H4 (cell line): ENCODE data around the gene TIMM44. TPM values are rescaled to one million over a fixed set of nuclear protein-coding genes. Genes with fewer than 3 reads are reported as not detected.
"Not testable (repeated sequence)": the region's sequence is repeated elsewhere in the genome, so short reads cannot be mapped to it uniquely, and the experiment has no call there.

Source experiments
- DNase-seq: peaks from one replicate; pipeline ENCODE4 v3.0.0-alpha.2; 2015; ENCODE audit warnings: low spot score
- total RNA-seq: library from RNA; depleted of rRNA; stranded (reverse); fragments of >200 nt; shearing (Covaris generic); gene quantifications from 2 replicates; pipeline ENCODE4 v1.2.3, GENCODE V29; 2014

Gene TIMM44
- total RNA-seq, 1 experiment from 2014 or later = 64.9 TPM

DNA sequence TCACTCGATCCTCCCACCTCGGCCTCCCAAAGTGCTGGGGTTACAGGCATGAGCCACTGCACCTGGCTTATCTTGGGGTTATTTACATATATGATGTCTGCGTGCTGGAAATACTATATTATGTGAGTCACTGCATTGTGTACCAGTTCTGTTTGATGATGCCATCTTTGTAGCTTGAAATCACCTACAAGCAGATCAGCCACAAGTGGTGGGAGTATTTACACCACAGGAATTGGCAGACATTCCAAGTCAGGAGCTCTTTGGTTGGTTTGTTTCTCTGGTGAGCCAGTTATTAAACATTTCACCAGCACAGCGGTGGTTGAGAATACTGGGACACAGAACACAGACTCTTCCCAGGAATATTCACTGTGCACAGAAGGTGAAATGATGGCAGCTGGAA is 4.5 kb upstream of the TIMM44 start:
- DNase-seq = peak; percentile 55

DNA sequence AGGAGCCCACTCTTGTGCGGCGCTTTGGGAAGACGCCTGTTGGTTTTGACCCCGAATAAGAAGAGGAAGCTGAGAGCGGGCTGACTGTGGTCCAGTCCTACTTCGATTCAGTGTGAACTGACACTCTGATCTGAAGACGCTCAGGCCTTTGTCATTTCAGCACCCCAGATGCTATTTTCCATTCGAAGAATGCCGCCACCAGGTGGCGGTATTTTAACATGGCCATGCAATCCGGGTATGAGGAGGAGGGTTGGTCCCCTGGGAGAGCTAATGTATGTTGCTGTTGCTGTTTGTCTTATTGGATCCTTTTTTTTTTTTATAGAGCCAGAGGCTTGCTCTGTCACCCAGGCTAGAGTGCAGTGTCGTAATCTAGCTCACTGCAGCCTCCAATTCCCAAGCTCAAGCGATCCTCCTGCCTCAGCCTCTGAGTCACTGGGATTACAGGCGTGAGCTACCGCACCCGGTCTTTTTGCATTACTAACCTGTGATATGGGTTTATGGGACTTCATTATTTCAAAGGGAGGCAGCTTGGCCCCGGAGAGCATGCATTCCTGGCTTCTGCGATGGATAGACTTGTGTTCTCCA is 803 bp upstream of the TIMM44 start:
- peak; percentile 90 for DNase-seq

- no peak for DNase-seq
These were observed 454 bp downstream of the TIMM44 start for GRCh38 chr19:7942981-7943443.

DNA sequence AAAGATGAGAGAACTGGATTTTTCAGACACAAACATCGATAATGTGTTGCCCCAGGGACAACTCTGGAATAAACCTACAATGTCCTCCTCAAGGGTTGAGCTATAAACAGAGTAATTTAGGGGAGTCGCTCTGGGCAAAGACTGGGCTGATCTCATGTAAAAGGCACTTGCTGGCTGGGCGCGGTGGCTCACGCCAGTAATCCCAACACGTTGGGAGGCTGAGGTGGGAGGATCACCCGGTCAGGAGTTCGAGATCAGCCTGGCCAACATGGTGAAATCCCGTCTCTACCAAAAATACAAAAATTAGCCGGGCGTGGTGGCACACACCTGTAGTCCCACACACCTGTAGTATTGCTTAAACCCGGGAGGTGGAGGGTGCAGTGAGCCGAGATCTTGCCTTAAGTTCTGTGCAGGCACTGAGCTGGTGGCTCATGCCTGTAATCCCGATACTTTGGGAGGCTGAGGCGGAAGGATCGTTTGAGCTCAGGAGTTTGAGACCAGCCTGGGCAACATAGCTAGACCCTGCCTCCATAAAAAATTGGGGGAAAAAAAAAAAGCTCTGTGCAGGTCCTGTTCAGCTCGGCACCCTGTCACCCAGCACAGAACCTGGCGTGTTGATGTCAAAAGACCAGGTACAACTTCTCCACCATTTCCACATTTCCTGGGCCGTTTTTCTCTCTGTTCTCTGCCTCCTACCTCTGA is 1.4 kb downstream of the TIMM44 start:
- no peak for DNase-seq

- DNase-seq = no peak
These were observed 2.6 kb downstream of the TIMM44 start for GRCh38 chr19:7940841-7941240.

DNA sequence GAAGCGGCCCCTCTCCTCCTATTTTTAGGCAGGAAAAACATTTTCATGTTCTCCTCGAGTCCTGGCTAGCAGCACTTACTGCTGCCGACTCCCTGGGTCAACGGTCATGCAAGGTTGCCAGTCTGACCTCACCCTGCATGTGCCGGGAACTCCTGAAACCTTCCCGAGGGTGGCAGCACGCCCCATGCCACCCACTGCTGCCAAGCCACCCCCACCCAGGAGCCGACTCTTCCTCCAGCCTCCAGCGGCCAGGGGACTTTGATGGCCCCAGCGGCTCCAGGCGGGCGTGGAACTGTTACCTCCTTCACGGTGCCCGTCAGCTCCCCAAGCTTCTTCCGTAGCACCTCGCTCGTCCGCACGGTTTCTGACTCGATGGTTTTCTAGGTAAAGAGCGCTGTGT is 8.7 kb downstream of the TIMM44 start:
- no peak for DNase-seq

- no peak for DNase-seq
These were observed 9.4 kb downstream of the TIMM44 start for GRCh38 chr19:7933828-7934725.

DNA sequence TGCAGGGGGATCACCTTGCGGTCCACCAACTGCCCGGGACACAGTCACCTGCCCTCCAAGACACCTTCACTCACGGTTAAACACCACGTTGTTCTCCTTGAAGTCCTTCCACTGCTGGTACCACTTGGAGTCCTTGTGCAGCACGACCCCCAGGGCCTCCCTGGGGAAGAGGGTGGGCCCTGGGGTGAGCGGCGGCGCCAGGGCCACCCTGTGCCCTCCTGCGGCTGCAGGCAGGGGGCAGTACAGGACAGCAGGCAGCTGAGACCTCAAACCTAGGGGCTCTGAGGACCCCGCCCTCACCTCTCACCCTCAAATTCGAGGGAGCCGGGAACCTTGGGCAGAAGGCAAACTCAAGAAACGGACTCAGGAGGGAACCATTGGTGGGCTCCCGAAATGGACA is 10.1 kb downstream of the TIMM44 start:
- no peak for DNase-seq

- DNase-seq = no peak
These were observed 10.6 kb downstream of the TIMM44 start for GRCh38 chr19:7932930-7933300.

GRCh38 chr19:7932276-7932929 is 11.1 kb downstream of the TIMM44 start:
- DNase-seq = no peak

GRCh38 chr19:7931221-7932061 is 12.0 kb downstream of the TIMM44 start:
- DNase-seq = no peak

- no peak for DNase-seq
These were observed 12.7 kb downstream of the TIMM44 start for GRCh38 chr19:7930765-7931164.

GRCh38 chr19:7930030-7930429 is 13.4 kb downstream of the TIMM44 start:
- DNase-seq = not testable (repeated sequence)

GRCh38 chr19:7928741-7929701 is 14.4 kb downstream of the TIMM44 start:
- DNase-seq = peak; percentile 69

DNA sequence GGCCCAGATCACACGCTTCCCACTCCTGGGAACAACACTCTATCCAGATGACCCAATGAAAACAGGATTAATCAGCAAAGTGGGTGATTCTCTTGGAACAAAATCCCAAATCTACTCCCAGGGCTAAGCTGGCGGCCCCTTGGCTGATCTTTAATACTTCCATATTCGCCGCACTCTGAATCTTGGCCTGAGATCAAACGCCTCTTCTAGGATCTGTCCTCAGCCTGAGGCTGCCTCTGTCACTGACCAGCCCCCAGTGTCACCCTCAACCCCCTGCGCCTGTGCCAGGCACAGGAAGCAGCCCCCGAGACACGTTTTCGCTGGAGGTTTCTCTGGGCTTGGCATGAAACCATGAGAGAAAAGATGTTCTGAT is 15.1 kb downstream of the TIMM44 start:
- DNase-seq = no peak

GRCh38 chr19:7927605-7928333 is 15.7 kb downstream of the TIMM44 start:
- no peak for DNase-seq

DNA sequence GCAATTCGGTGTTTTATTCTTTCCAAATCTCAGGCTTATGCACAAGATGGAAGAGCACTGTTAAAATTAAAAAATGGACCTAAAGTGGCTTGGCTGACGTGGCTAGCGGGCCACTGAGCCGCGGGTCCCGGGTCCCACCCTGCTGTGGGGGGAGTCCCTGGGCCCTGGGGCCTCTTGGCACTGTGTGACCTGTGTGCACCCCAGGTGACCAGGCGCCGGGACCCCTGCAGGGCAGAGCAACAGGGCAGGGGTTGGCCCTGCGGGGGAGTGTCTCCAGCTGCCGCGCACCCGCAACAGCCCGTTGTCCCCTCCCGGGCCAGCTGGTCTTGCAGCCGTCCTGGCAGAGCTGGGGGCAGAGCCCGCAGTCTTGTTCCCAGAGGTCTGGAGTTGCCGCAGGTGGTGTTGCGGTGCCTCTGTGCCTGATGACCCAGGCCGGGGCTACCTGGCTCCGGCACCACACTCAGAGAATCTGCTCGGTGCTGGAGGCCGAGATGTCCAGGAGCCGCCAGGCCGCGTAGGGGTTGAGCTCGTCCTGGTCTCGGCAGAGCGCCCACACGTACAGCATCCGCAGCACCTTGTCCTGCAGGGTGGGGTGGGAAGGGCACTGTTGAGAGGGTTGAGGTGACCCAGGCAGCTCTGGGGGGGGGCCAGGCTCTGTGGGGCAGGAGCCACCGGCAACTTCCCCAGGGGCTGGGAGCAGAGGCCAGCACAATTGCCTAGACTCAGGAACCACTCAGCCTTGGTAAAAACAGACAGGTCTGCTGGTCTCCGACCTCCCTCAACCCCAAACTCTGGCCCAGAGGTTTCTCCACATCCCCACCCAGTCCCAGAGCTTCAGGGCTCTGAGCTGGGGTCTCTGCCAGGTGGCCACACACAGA is 16.5 kb downstream of the TIMM44 start:
- DNase-seq = no peak

- DNase-seq = no peak
These were observed 17.3 kb downstream of the TIMM44 start, which contains the start of gene CTXN1 for GRCh38 chr19:7926021-7926726. TSS of gene CTXN1 (minus strand) at chr19:7926135. CDS start at chr19:7925538, 597 bp downstream.
